ENCODE measurements around the gene SIRT6.

Gene SIRT6

GRCh38 chr19:4136680-4137088 lies 45.7 kb downstream of the SIRT6 start:
- TF ChIP-seq CTCF (IDR thresholded peaks at IDR 0.05) = no peak

DNA sequence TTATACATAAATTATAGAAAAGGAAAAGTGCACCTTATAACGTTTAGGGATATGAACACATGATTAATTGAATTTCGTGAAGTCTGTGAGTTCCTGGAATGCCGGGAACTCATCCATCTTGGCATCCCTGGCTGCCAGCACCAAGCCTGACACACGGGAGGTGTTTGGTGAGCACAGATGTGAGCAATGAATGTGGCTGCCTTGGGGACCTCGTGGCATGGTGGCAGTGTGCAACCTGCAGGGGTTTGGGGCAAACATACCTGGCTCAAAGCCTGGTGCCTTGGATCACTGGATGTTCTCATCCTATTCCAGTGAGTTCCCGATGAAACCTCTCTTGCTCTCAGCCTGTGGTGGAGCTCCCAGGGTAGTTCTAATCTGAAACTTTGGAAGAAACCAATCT lies 48.0 kb downstream of the SIRT6 start:
- TF ChIP-seq CTCF (IDR thresholded peaks at IDR 0.05) = no peak

GRCh38 chr19:4130744-4131438 lies 51.5 kb downstream of the SIRT6 start:
- TF ChIP-seq CTCF (IDR thresholded peaks at IDR 0.05) = no peak

DNA sequence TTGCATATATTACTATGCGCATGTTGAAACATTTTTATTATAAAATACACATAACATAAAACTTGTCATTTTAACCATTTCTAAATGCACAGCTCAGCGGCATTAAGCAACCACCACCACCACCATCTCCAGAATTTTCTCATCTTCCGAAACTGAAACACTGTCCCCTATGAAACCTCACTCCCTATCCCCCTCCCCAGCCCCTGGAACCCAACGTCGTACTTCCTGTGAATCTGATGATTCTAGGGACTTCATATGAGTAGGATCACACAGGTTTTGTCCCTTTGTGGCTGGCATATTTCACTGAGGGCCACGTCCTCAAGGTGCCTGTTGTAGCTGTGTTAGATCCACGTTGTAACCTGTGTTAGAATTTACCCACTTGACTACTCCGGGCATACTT lies 57.7 kb downstream of the SIRT6 start:
- TF ChIP-seq CTCF (IDR thresholded peaks at IDR 0.05) = no peak
